ENCODE measurements around the gene BRCA2.
A peak's percentile ranks its signal among the peaks of the same experiment; 100 is the strongest.

DNA sequence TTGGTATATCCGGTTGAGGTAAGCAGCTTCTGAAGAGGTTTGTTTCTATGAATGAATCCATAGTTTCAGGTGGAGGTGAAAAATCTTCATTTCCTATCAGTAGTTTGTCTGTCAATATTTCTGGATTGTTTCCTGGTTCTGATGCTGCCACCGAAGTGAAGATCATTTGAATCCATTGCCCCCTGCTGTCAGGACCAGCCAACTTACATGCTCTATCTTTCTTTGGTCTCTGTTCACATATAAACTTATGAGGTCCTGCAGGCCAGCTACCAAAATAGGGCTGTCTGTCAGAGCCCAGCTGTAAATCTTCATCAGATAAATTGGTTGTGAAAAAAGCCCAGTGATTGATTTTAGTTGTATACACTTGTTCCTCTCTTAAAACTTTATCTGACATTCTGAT, 127.8 kb downstream of the BRCA2 start:
- TF ChIP-seq ZNF431 (CRISPR knock-in tag; IDR thresholded peaks at IDR 0.05) (no peak), KAT7 (CRISPR knock-in tag; IDR thresholded peaks at IDR 0.05; ENCODE audit: borderline replicate concordance) (no peak), DIDO1 (tag; IDR thresholded peaks at IDR 0.05; ENCODE audit: low read depth) (no peak), ZNF253 (CRISPR knock-in tag; conservative IDR thresholded peaks at IDR 0.05) (no peak), BHLHE40 (IDR thresholded peaks at IDR 0.05; ENCODE audit: low read length) (no peak)
- TF ChIP-seq, protein P1, sequence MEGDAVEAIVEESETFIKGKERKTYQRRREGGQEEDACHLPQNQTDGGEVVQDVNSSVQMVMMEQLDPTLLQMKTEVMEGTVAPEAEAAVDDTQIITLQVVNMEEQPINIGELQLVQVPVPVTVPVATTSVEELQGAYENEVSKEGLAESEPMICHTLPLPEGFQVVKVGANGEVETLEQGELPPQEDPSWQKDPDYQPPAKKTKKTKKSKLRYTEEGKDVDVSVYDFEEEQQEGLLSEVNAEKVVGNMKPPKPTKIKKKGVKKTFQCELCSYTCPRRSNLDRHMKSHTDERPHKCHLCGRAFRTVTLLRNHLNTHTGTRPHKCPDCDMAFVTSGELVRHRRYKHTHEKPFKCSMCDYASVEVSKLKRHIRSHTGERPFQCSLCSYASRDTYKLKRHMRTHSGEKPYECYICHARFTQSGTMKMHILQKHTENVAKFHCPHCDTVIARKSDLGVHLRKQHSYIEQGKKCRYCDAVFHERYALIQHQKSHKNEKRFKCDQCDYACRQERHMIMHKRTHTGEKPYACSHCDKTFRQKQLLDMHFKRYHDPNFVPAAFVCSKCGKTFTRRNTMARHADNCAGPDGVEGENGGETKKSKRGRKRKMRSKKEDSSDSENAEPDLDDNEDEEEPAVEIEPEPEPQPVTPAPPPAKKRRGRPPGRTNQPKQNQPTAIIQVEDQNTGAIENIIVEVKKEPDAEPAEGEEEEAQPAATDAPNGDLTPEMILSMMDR (IDR thresholded peaks at IDR 0.05 in 2 of 3, conservative IDR thresholded peaks at IDR 0.05 in 1 of 3; ENCODE audit: insufficient read depth in 2 of 3, low read depth in 1 of 3, low read length in 3 of 3): peak; percentile 8 to 28 (median 15); a peak in 1 of 6 replicates
